GM19397 (cell line): Measurements from ENCODE around the gene CSTF3.
"Not testable (repeated sequence)": the region's sequence is repeated elsewhere in the genome, so short reads cannot be mapped to it uniquely, and the experiment has no call there.

Experiments used
- ATAC-seq: cut with Tn5 transposase; IDR thresholded peaks from one replicate; pipeline ENCODE4 v1.9.1; 2021; ENCODE audit warnings: mild to moderate bottlenecking, moderate library complexity; ENCODE audit not compliant: unreplicated experiment

The CSTF3 gene

DNA sequence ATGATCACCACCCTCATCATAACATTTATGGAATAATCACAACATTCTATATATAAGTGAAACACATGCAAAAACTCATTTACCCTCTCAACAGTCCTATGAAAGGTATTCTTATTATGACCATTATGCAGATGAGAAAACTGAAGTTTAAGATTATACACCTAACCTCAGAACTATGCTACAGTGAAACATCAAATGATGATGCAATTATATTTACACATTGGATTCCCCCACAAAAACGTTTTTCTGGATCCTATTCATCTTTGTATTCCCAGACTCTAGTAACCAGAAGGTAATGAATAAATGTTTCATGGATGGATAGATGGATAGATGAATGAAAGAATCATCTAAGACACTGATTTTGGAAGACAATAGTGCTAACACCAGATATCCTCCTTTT, 67.1 kb downstream of the CSTF3 start:
- no peak for ATAC-seq

DNA sequence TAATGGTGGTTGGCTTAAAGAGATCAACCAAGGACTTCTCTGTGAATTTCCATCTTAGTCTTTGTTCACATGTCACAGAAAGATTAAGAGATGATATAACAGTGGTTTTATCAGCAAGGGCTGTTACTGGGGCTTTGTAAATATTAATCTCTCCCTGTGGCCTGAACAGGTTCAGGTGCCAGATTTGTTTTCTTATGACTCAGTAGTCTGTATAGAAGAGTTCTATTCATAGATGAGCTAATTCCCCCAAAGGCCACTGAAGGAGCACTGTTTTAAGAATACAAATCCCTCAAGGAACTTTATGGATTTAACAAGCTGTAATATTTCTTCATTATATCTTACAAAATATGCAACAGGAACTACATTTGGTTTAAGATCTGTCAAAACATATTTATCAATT, 71.5 kb downstream of the CSTF3 start:
- ATAC-seq, result no peak

DNA sequence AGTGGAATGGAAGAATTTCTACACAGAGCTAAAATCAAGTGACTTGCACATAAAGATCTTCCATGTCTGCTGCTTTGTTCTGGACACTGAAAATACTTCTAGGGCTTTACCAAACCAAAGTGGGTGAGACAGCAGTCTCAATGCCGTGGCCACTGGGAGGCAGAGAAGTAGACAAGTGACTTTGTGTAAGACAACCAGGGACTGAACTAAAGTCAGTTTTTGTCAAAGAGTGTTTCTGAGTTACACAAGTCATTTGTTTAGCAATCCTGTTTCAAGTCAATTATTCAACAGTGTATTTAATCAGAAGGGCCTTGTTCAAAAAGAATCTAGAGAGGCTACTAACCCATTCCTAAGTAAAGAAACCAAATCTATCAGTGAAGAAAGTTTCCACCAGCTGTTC, 75.3 kb downstream of the CSTF3 start:
- no peak for ATAC-seq

DNA sequence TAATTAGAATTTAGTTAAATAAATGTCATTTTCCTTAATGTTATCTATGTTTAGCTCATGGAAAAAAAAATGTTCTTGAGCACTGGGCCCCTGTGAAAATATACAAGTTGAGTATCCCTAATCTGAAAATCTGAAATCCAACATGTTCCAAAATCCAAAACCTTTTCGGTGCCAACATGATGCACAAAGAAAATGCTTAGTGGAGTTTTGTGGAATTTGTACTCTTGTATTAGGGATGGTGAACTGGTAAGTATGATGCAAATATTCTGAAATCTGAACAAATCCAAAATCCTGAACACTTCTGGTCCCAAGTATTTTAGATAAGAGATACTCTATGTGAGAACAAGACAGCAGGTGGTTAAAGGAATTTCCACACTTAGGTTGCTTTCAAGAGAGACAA, 77.4 kb downstream of the CSTF3 start:
- no peak for ATAC-seq

DNA sequence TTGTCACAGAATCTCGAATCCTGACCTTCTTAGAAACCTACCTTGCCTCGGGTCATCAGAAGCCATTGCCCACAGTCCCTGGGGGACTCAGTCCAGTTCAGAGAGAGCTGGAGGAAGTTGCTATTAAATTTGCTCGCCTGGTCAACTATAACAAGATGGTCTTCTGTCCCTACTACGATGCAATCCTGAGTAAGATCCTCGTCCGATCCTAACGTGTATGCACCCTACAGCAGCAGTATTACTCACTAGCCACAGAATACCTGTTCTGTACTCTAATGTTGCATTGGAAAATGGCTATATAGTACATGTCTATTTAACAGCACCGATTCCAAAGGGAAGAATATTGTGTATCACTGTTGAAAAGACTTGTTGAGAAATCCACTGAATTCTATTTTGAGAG, 88.8 kb downstream of the CSTF3 start:
- no peak for ATAC-seq

DNA sequence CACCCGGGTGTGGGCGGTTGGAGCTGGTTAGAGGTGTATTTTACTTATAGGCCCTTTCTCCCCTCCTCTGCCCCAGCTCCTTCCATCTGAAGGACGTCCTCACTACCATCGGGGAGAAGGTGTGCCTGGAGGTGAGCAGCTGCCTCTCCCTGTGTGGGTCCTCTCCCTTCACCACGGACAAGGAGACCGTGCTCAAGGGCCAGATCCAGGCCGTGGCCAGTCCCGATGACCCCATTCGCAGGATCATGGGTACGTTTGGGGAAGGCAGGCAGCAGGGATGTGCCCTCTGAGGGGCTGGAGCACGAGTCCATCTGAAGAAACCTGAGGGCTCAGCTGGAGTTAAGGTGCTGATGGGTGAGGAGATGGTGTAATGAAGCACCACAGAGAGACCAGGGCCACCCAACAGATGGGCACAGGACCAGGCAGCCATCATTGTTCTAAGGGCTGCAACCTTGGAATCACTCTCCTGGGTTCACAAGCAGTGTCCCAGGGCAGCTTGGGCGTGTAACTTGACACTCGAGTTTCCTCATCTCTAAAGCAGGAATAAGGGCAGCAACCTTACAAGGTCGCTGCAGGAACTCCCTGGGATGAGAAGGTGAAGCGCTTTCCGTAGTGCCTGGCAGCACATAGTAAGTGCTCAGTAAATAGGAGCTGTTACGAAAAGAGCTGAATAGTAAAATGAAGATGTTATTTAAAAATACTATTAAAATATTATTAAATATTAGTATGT, 92.5 kb downstream of the CSTF3 start:
- no peak for ATAC-seq

DNA sequence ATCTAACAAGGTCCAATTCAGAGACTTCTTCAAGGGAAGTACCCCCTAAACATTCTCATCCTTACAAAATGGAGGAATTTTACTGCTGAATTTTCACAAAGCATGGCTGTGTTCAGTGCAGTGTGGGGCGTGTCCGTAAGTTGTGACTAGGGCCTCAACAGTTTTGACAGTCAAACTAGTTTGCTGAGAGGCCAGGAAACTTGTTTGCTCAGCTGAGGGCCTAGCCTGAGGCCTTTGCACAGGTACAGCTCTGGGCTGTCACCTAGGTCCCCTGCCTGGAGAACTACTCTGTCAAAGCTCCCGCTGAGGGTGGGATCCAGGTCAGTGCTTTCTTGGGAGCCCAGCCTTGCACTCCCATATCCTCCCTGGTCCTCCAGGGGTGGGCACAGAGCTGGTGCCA, 94.0 kb downstream of the CSTF3 start:
- ATAC-seq, result no peak

DNA sequence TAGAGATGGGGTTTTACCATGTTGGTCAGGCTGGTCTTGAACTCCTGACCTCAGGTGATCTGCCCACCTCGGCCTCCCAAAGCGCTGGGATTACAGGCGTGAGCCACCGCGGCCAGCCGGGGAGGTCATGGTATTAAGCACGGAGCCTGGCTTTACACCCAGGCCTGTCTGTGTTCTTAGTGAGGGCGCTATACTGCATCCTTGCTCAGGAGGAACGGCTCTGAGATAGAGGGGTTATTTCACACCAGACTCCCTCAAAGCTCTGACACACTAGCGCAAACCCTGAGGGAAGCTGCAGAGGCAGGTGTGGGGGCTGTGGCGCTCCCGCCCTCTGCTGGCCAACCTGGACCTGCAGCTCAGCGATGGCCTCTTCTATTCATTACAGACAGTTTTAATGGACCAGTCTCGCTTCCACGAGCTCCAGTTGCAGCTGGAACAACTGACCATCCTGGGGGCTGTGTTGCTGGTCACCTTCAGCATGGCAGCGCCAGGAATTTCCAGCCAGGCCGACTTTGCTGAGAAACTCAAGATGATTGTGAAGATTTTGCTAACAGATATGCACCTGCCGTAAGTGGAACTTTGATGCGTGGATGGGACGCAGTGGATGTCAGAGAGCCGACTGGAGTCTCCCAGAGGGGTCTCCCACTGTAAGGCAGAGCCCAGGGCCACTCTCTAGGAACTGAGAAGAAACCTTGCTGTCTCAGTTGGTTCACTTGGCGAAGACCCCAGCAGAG, 95.7 kb downstream of the CSTF3 start:
- no peak for ATAC-seq

DNA sequence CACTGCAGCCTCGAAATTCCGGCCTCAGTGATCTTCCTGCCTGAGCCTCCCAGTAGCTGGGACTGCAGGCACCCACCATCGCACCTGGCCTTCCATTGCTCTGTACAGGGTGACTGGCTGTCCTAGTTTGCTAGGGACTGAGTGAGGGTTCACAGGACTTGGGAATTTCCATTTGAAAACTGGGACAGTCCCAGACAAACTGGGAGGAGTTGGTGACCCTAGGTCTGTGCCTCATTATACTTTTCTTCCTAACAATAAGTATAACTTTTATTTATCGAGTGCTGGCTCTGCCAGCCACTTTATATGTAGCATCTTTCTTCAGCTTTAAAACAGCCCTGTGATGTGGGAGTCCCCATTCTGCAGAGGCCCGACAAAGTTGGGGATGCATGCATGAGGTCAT, 96.4 kb downstream of the CSTF3 start:
- no peak for ATAC-seq

DNA sequence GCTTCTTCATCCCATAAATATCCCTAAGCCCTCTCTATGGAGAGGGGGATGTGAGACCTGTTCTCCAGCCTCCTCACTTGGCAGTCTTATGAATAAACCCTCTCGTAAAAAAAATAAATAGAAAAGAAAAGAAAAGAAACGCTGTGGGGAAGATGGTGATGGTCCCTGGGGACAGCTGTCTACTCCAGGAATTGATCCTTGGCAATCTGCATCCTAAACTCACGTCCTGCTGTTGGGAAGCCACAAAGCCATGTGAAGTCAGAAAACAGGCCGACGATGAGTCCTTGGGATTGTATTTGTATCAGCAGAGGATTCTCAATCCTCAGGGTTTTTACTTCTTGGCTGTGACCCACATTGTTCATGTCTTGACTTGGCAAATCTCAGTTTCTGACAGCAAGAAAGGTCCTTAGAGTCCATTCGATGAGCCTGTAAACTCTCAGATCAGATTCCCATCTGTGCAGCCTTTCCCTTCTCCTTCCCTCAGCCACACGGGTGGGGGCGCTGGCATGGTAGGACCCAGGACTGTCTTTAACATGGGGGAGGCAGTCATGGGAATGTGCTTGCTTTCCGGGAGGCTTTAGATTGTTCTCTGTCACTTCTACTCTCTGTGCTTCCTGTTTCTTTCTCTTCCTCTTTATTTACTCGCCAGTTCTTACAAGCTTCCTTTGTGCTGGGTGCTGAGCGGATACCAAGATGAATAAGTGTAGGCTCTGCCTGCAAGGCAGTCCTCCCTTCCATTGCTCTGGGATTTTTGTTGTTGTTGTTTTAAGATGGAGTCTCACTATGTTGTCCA, 97.1 kb downstream of the CSTF3 start:
- ATAC-seq, result no peak

DNA sequence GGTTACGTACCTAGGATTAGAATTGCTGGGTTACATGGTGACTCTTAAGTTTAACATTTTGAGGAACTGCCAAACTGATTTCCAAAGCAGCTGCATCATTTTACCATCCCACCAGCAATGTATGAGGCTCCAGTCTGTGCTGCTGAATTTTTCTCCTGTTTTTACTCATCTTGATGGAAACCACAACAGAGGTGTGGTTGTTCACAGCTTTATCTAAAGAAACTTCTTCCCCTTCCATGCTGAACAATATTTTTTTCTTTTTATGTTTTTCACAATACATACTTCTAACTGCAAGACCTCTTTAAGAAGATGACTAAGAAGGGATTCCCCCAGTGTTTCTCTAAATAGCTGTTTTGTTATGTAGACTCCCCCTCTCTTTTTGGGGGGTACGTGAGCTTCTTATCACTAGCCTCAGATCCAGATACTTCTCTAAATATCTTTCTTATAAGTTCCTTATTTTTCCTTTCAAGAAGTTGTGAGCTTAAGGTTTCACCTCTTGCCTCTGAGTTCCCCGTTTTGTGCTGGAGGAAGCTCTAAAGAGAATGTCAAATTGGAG, 97.9 kb downstream of the CSTF3 start:
- peak; percentile 54 for ATAC-seq

DNA sequence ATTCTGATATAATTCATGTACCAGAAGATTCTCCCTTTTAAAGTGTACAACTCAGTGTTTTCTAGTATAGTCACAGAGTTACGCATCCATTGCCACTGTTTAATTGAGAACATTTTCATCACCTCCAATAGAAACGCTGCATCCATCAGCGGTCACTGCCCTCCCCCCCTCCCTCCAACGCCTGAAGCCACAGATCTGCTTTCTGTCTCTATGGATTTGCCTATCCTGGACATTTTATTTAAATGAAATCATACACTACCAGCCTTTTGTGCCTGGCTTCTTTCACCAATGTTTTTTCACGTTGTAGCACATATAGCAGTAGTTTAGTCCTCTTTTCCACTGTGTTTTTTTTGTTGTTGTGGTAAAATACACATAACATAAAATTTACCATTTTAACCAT, 99.1 kb downstream of the CSTF3 start:
- ATAC-seq, result no peak

DNA sequence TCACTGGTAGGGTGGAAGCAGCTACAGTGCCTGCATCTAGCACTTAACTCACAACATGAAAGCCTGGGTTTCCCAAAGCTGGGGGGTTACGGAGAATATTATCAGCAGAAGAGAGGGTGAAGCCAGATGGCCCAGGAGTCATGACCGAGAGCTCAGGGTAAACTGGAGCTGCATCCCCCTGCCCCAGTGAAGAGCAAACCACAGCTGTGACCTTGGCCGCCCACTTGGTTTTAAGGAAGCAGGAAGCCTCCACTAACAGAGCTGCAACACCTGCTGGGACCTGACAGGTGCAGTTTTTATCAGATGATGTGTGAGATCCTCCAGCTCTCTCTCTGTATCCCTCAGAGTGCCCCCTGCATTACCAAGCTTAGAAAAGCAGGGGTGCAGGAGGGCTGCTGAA, 101.0 kb downstream of the CSTF3 start:
- no peak for ATAC-seq

DNA sequence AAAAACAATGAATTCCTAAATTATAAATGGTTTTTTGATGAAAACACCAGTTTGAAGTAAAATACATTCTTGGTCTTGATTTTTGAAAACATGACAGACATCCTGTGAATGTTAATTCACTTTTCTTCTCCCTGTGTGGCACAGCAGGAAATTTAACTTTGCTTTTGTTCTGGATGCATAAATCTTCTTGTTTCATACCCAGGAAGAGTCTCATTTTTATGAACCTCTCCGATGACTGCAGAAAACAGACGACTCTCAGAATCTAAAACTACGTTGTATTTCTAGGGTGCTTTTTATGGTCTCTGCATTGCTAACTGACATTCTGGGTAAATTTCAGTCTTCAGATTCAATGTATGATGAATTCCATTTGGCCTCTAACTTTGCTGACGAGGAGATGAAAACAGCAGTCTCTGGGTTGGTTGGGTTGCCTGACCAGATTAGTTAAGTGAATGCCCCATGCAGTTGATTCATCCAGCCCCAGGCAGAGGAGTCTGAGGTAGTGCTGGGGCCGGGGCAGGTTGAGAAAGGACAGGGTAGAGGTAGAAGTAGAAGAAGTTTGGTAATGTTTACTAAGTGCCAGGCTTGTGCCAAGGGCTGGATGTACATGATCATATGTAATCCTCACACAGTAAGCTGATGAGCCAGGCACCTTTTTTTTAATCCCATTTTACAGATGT, 101.8 kb downstream of the CSTF3 start:
- no peak for ATAC-seq

DNA sequence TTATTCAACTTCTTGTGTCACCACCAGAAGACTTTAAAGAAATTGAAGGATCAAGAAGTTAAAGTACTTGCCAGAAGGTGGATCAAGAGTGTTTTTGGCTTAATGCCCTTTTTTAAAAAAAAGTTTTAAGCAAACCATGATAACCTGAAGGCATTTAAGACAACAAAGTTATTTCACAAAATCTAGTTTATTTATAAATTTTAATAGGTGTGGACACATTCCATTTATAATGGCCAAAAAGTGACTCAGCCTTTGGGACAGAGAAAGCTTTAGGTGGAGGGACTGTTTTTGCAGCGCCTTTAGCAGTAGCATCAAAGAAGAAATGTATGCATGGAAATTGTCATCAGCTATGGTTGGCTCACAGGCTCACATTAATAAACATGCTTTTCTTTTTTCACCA, 104.0 kb downstream of the CSTF3 start:
- no peak for ATAC-seq

DNA sequence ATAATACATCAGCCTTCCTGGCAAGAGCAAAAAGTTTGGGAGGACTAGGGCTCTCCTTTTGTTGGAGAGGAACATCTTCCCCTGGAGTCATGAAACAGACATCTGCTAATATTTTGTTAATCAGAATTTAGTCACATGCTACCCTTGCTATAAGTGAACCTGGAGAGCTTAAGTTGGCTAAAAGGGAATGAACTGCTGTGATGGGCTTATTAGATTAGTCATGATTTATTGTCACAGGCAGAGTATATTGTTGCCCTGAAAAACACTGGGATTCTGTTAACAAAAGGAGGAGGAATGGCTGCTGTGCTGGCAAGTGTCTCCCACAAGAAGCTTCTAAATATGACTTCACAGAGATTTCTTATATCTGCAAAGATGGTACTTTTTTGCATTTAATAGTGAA, 105.9 kb downstream of the CSTF3 start:
- no peak for ATAC-seq

DNA sequence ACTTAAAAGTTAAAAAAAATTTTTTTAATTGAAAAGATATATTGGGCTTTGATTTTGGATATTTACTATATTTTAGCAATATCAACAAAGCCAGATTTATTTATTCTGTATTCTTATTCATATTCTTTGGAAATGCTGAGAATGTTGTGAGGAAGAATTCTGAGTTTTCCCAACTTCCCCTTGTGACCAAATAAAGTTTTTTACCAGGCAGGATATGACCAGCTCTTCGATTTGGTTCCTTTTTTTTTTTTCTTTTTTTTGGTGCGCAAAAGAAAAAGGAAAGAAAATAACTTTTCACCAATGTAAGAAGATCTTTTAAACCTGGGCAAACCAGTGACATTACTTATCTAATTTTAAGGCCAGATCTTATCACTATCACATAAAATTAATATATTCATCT, 109.0 kb downstream of the CSTF3 start:
- no peak for ATAC-seq

DNA sequence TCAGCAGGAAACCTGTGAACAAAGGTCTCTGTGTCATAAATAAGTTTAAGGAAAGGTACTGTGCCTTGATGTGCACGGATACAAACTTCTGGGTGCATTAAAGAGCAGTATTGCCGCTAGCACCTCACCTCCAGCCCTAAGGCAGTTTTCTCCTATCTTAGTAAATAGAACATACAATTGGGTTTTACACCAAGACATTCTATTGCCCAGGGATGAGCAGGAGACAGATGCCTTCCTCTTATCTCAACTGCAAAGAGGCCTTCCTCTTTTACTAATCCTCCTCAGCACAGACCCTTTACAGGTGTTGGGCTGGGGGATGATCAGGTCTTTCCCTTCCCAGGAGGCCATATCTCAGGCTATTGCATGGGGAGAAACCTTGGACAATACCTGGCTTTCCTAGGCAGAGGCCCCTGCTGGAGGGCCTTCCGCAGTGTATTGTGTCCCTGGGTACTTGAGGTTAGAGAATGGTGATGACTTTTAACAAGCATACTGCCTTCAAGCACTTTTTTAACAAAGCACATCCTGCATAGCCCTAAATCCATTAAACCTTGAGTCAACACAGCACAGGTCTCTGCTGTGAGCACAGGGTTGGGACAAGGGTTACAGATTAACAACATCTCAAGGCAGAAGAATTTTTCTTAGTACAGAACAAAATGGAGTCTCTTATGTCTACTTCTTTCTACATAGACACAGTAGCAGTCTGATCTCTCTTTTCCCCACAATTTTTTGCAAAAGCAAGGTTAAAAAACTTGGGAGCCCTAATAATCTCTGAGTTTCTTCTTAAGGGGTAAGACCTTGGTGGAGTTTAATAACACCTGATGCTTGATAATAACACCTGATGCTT, 111.5 kb downstream of the CSTF3 start:
- ATAC-seq, result not testable (repeated sequence)

DNA sequence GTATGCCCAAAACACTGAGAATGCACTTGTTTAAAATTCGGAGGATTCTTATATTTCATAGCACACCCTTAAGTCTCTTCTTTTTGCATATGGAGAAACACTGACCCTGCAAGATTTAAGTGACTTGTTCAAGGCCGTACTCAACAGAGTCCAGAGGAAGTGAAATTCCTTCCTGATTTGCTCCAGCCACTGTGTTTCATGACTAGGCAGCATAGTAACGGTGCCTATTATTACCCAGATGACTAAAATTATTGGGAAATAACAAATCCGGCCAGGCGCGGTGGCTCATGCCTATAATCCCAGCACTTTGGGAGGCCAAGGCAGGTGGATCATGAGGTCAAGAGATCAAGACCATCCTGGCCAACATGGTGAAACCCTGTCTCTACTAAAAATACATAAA, 112.6 kb downstream of the CSTF3 start:
- not testable (repeated sequence) for ATAC-seq
